ENCODE results near the gene FHOD3. TPM values are rescaled to one million over a fixed set of nuclear protein-coding genes. Genes with fewer than 3 reads are reported as not detected.

FHOD3 gene
- total and polyA plus RNA-seq, 2 of the 8 experiments (the other 6 are each of a cell fraction or from before 2014, with no cell fraction given): 9.7 to 10.5 TPM

DNA sequence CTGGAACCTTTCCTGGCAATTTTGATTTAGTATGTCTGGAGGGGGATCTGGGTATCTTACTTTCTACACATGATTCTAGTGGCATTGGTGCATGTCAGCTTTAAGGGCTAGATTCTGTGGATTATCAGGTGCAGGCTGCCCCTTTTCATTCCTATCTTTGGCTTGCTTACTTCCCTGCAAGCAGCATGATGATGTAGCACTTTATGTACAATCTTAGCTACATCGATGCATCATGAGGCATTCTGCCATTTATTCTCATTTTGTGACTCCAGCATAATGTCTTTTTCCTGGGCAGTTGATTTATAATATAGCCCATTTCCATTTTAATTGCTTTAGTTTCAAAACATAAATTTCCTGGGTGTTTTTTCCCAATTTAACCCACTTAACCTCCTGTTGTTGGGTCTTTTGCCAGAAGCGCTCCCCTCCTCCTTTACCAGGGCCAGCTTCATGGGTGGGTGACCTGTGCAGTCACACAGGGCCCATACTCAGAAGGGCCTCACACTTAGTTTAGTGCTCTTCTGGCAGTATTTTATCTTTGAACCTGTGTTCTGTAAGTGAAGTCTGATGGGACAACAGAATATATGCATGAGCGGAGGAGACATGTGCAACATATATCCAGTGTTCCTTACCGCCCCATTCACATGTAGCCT, 495.2 kb downstream of the FHOD3 start:
- no peak overlapping the region for H2BK15ac ChIP-seq (ENCODE audit: low read length)
- H4K8ac ChIP-seq (ENCODE audit: extremely low read depth, insufficient read depth, low read length): no peak overlapping the region
- H3K23me2 ChIP-seq (ENCODE audit: low read depth, low read length): no peaks in the 10 kb centered on the region
- H3K9ac ChIP-seq (replicated peaks in 1 of 4; ENCODE audit: extremely low read depth in 1 of 4, low read depth in 3 of 4, low read length in 3 of 4): no peak overlapping the region
- no peaks in the 10 kb centered on the region for H3K4me1 ChIP-seq (replicated peaks in 1 of 4; ENCODE audit: control insufficient read depth in 3 of 4, insufficient read depth in 4 of 4, low read length in 3 of 4)
- no peak overlapping the region for H3K27ac ChIP-seq (ENCODE audit: low read depth, low read length)
- no peak overlapping the region for H2AK5ac ChIP-seq (ENCODE audit: low read depth, low read length)
- 85% methylated on average over 4 of the region's 4 CpGs; no CpG with 5 or more reads in 1 of the 2 experiments for WGBS, 2 experiments (ENCODE audit: extremely low coverage in 1 of 2, insufficient coverage in 1 of 2, insufficient read length in 1 of 2, insufficient replicate concordance in 2 of 2, low coverage in 1 of 2, low lambda C conversion rate in 2 of 2, missing lambda C conversion rate in 1 of 2)
- H3K14ac ChIP-seq (ENCODE audit: insufficient read length): no peak overlapping the region
- H3K4me3 ChIP-seq (ENCODE audit: extremely low read depth in 1 of 4, insufficient read depth in 2 of 4, low read depth in 3 of 4, low read length in 4 of 4): no peak overlapping the region
- no peak overlapping the region for H3K18ac ChIP-seq (ENCODE audit: extremely low read depth, low read length)
- no peak overlapping the region for H2BK20ac ChIP-seq (ENCODE audit: low read length)
- H3K4ac ChIP-seq (replicated peaks; ENCODE audit: insufficient read length, low read depth, low read length): no peak overlapping the region
- H2AFZ ChIP-seq (ENCODE audit: low read length): no peak overlapping the region
- CTCF ChIA-PET (ENCODE audit: partially characterized antibody): interaction anchor here (0.7 kb wide), 1 partner anchor 10 kb away, joined by 3 read pairs; no protein-coding TSS in a partner anchor
- no peak overlapping the region for H4K5ac ChIP-seq (ENCODE audit: insufficient read length, low read depth, low read length)
- H2BK12ac ChIP-seq (ENCODE audit: low read depth, low read length): no peak overlapping the region
- H3K56ac ChIP-seq (replicated peaks; ENCODE audit: insufficient read length, low read depth, low read length): no peak overlapping the region
- peaks cover 2 to 51% (median 28%) of the 10 kb centered on the region in 4 experiments for H3K36me3 ChIP-seq (ENCODE audit: control insufficient read depth in 2 of 4, insufficient read depth in 4 of 4, low read length in 3 of 4)
- H4K20me1 ChIP-seq (replicated peaks in 1 of 2; ENCODE audit: control insufficient read depth in 1 of 2, insufficient read depth in 2 of 2, low read length in 2 of 2): no peaks in the 10 kb centered on the region
- FAIRE-seq: no peak
- no peak for DNase-seq (ENCODE audit: low read depth in 1 of 2, low spot score in 2 of 2)
- H3K23ac ChIP-seq (ENCODE audit: insufficient read length): no peak overlapping the region
- no peak overlapping the region for H2BK120ac ChIP-seq (replicated peaks; ENCODE audit: low read depth, low read length)
- no peaks in the 10 kb centered on the region for H3K79me1 ChIP-seq (ENCODE audit: low read depth, low read length)
- POLR2A ChIA-PET (ENCODE audit: partially characterized antibody): interaction anchor here (1.7 kb wide), 1 partner anchor 8 kb away, joined by 4 read pairs; no protein-coding TSS in a partner anchor
- H4K91ac ChIP-seq (replicated peaks; ENCODE audit: insufficient read length, low read length): no peak overlapping the region
- H2BK5ac ChIP-seq (ENCODE audit: low read depth, low read length): no peak overlapping the region
- H3K9me3 ChIP-seq (ENCODE audit: insufficient read depth in 2 of 2, low read depth in 1 of 2, low read length in 1 of 2): no peaks in the 10 kb centered on the region
- no peak overlapping the region for H3K4me2 ChIP-seq (ENCODE audit: insufficient read depth in 1 of 2, low read depth in 2 of 2, low read length in 2 of 2)
- H3K27me3 ChIP-seq (replicated peaks in 1 of 4; ENCODE audit: control insufficient read depth in 3 of 4, extremely low read depth in 1 of 4, insufficient read depth in 3 of 4, low read length in 3 of 4): no peaks in the 10 kb centered on the region
- H3K79me2 ChIP-seq (ENCODE audit: control insufficient read depth in 1 of 2, insufficient read depth in 2 of 2, low read length in 2 of 2): no peaks in the 10 kb centered on the region
- TF ChIP-seq, protein P1, sequence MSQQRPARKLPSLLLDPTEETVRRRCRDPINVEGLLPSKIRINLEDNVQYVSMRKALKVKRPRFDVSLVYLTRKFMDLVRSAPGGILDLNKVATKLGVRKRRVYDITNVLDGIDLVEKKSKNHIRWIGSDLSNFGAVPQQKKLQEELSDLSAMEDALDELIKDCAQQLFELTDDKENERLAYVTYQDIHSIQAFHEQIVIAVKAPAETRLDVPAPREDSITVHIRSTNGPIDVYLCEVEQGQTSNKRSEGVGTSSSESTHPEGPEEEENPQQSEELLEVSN (IDR thresholded peaks at IDR 0.05): no peak
- TF ChIP-seq, protein P2, sequence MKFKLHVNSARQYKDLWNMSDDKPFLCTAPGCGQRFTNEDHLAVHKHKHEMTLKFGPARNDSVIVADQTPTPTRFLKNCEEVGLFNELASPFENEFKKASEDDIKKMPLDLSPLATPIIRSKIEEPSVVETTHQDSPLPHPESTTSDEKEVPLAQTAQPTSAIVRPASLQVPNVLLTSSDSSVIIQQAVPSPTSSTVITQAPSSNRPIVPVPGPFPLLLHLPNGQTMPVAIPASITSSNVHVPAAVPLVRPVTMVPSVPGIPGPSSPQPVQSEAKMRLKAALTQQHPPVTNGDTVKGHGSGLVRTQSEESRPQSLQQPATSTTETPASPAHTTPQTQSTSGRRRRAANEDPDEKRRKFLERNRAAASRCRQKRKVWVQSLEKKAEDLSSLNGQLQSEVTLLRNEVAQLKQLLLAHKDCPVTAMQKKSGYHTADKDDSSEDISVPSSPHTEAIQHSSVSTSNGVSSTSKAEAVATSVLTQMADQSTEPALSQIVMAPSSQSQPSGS (IDR thresholded peaks at IDR 0.05; ENCODE audit: low read length): no peak
- TF ChIP-seq MAFK (IDR thresholded peaks at IDR 0.05; ENCODE audit: low read depth, low read length) (no peak), POU5F1 (IDR thresholded peaks at IDR 0.05; ENCODE audit: low read depth, low read length) (no peak), JUND (IDR thresholded peaks at IDR 0.05; ENCODE audit: low read length) (no peak), CEBPB (IDR thresholded peaks at IDR 0.05; ENCODE audit: low read depth, low read length) (no peak), EGR1 (IDR thresholded peaks at IDR 0.05; ENCODE audit: borderline replicate concordance, low read depth, low read length) (no peak), PHF8 (conservative IDR thresholded peaks at IDR 0.05; ENCODE audit: low read depth, low read length) (no peak), BRCA1 (IDR thresholded peaks at IDR 0.05; ENCODE audit: low read depth, low read length) (no peak), SAP30 (IDR thresholded peaks at IDR 0.05; ENCODE audit: insufficient read depth, insufficient replicate concordance, low read length) (no peak), GTF2F1 (IDR thresholded peaks at IDR 0.05; ENCODE audit: borderline replicate concordance, low read depth, low read length) (no peak)
